Peyer's patch (tissue), 4 donors: Measurements from ENCODE around the gene CYP21A2.

Experiments used
- CTCF ChIP-seq, 6 experiments: fragments of 450-650 bp in 4 of 6; fragments of 200-600 bp in 2 of 6; sonication (generic) in 1 of 6; IDR thresholded peaks; one replicate each; pipeline ENCODE4 v1.5.1; 2017 to 2019; ENCODE audit warnings: antibody characterized with exemption in 6 of 6, mild to moderate bottlenecking in 3 of 6, moderate library complexity in 1 of 6
- POLR2A ChIP-seq, 2 donors: fragments of 450-650 bp; IDR thresholded peaks; one replicate each; pipeline ENCODE4 v1.5.1; 2017; ENCODE audit warnings: antibody characterized with exemption in 2 of 2, mild to moderate bottlenecking in 2 of 2, moderate library complexity in 2 of 2

- TF ChIP-seq CTCF (IDR thresholded peaks at IDR 0.05) (no peak), POLR2A (IDR thresholded peaks at IDR 0.05) (no peak)
Measured at GRCh38 chr6:32076321-32076809, 38.1 kb downstream of the CYP21A2 start.
